GM23338 (cell line): ENCODE measurements around the gene HAUS8. TPM values are rescaled to one million over a fixed set of nuclear protein-coding genes. Genes with fewer than 3 reads are reported as not detected.

Experiments used
- ATAC-seq: fragments of 200-7000 bp; cut with Tn5 transposase; 3 replicates; pipeline ENCODE4 v1.9.1; 2020
- DNase-seq: peaks from one replicate; pipeline ENCODE4 v3.0.0-alpha.2; 2015; ENCODE audit warnings: low spot score
- H2AFZ ChIP-seq: fragments of 200-600 bp; sonication (generic); 2 replicates; pipeline ENCODE4 v1.8.0; 2016; ENCODE audit warnings: antibody characterized with exemption, mild to moderate bottlenecking, moderate library complexity
- H3F3A ChIP-seq: fragments of 200-600 bp; sonication (generic); replicated peaks from 2 replicates; pipeline ENCODE4 v1.8.0; 2017; ENCODE audit warnings: antibody characterized with exemption, mixed run types, low read depth
- H3K27ac ChIP-seq: fragments of 200-600 bp; sonication (generic); 2 replicates; pipeline ENCODE4 v1.6.1; 2016; ENCODE audit warnings: low read depth
- H3K27me3 ChIP-seq: fragments of 200-600 bp; sonication (generic); 2 replicates; pipeline ENCODE4 v1.8.0; 2016; ENCODE audit warnings: mild to moderate bottlenecking, mixed run types, moderate library complexity; ENCODE audit not compliant: insufficient read depth
- H3K36me3 ChIP-seq: fragments of 200-600 bp; sonication (generic); 2 replicates; pipeline ENCODE4 v1.8.0; 2016; ENCODE audit warnings: mild to moderate bottlenecking; ENCODE audit not compliant: insufficient read depth
- H3K4me1 ChIP-seq: fragments of 200-600 bp; sonication (generic); 2 replicates; pipeline ENCODE4 v1.8.0; 2016; ENCODE audit warnings: mild to moderate bottlenecking, moderate library complexity; ENCODE audit not compliant: insufficient read depth
- H3K4me2 ChIP-seq: fragments of 200-600 bp; sonication (generic); 2 replicates; pipeline ENCODE4 v1.7.1; 2017; ENCODE audit warnings: mixed run types
- H3K4me3 ChIP-seq: fragments of 200-600 bp; sonication (generic); 2 replicates; pipeline ENCODE4 v1.6.1; 2016; ENCODE audit warnings: mixed run types
- H3K79me2 ChIP-seq: fragments of 200-600 bp; sonication (generic); replicated peaks from 2 replicates; pipeline ENCODE4 v1.8.0; 2017; ENCODE audit warnings: mild to moderate bottlenecking; ENCODE audit not compliant: insufficient read depth
- H3K9me2 ChIP-seq: fragments of 200-600 bp; sonication (generic); 2 replicates; pipeline ENCODE4 v1.8.0; 2017; ENCODE audit not compliant: insufficient read depth
- H4K20me1 ChIP-seq: fragments of 200-600 bp; sonication (generic); replicated peaks from 2 replicates; pipeline ENCODE4 v1.8.0; 2017; ENCODE audit warnings: mild to moderate bottlenecking; ENCODE audit not compliant: insufficient read depth
- H3K27ac Mint-ChIP-seq: 2 replicates; pipeline ENCODE4 v1.8.0; 2020; ENCODE audit warnings: inconsistent platforms, mild to moderate bottlenecking, moderate library complexity, mixed read lengths
- H3K27me3 Mint-ChIP-seq: 3 replicates; pipeline ENCODE4 v1.8.0; 2022; ENCODE audit warnings: low read depth, mild to moderate bottlenecking, moderate library complexity, mixed read lengths, inconsistent platforms; ENCODE audit not compliant: insufficient read depth, poor library complexity
- H3K36me3 Mint-ChIP-seq: 3 replicates; pipeline ENCODE4 v1.8.0; 2021; ENCODE audit warnings: low read depth, mild to moderate bottlenecking, inconsistent platforms, moderate library complexity, mixed read lengths
- H3K4me1 Mint-ChIP-seq: 3 replicates; pipeline ENCODE4 v1.8.0; 2020; ENCODE audit warnings: mild to moderate bottlenecking, inconsistent platforms, mixed read lengths
- H3K4me3 Mint-ChIP-seq: 3 replicates; pipeline ENCODE4 v1.8.0; 2021; ENCODE audit warnings: moderate library complexity, mild to moderate bottlenecking, inconsistent platforms, mixed read lengths
- H3K9me3 Mint-ChIP-seq: 3 replicates; pipeline ENCODE4 v1.8.0; 2020; ENCODE audit warnings: moderate library complexity, mild to moderate bottlenecking, inconsistent platforms, mixed read lengths
- CREB1 ChIP-seq: fragments of 250-450 bp; sonication (Bioruptor Pico); IDR thresholded peaks from 2 replicates; pipeline ENCODE4 v1.5.0; 2020; ENCODE audit warnings: low read depth, mild to moderate bottlenecking, moderate library complexity
- ETS1 ChIP-seq: IDR thresholded peaks from 2 replicates; pipeline ENCODE4 v1.6.1; 2016; ENCODE audit warnings: antibody characterized with exemption
- EZH2 ChIP-seq: fragments of 200-600 bp; sonication (generic); IDR thresholded peaks from one replicate; pipeline ENCODE4 v1.8.0; 2017; ENCODE audit warnings: antibody characterized with exemption, mild to moderate bottlenecking, low read depth; ENCODE audit not compliant: unreplicated experiment
- EZH2phosphoT487 ChIP-seq: fragments of 200-600 bp; sonication (generic); IDR thresholded peaks from one replicate; pipeline ENCODE4 v1.8.1; 2018; ENCODE audit warnings: antibody characterized with exemption; ENCODE audit not compliant: unreplicated experiment
- JUNB ChIP-seq: IDR thresholded peaks from one replicate; pipeline ENCODE4 v1.6.1; 2016; ENCODE audit warnings: antibody characterized with exemption; ENCODE audit not compliant: unreplicated experiment
- NANOG ChIP-seq: IDR thresholded peaks from 2 replicates; pipeline ENCODE4 v1.6.1; 2016; ENCODE audit warnings: antibody characterized with exemption, borderline replicate concordance
- POLR2AphosphoS5 ChIP-seq: IDR thresholded peaks from 2 replicates; pipeline ENCODE4 v1.6.1; 2016; ENCODE audit warnings: antibody characterized with exemption, low read depth
- REST ChIP-seq: IDR thresholded peaks from one replicate; pipeline ENCODE4 v1.6.1; 2018; ENCODE audit warnings: antibody characterized with exemption; ENCODE audit not compliant: unreplicated experiment
- ZNF114 ChIP-seq: fragments of 250-450 bp; sonication (Bioruptor Pico); IDR thresholded peaks from 2 replicates; pipeline ENCODE4 v1.5.0; 2020; ENCODE audit warnings: mild to moderate bottlenecking, moderate library complexity
- ZNF331 ChIP-seq: fragments of 250-450 bp; sonication (Bioruptor Pico); IDR thresholded peaks from 2 replicates; pipeline ENCODE4 v1.5.0; 2020; ENCODE audit warnings: low read depth, mild to moderate bottlenecking, moderate library complexity
- polyA plus RNA-seq: library from polyadenylated mRNA; unstranded; fragments of >200 nt; fragmentation: Nextera tagmentation; extraction: Ambion mirVana; gene quantifications from 2 replicates; pipeline ENCODE4 v1.2.1, GENCODE V29; 2016
- total RNA-seq: library from RNA; depleted of rRNA; stranded (reverse); fragments of >200 nt; shearing (Covaris generic); gene quantifications from 2 replicates; pipeline ENCODE4 v1.2.3, GENCODE V29; 2014
- TF ChIP-seq, protein P1 (sequence below), 2 experiments: fragments of 200-600 bp in 1 of 2; sonication (generic) in 1 of 2; conservative IDR thresholded peaks; 2 replicates each; pipeline versions ENCODE4 v1.5.1 to v1.6.1; 2016 to 2017; ENCODE audit warnings: antibody characterized with exemption in 2 of 2, low read depth in 2 of 2, mild to moderate bottlenecking in 2 of 2, moderate library complexity in 1 of 2

The HAUS8 gene
- total and polyA plus RNA-seq, 2 experiments from 2014 or later = 11.1 to 33.3 TPM

- H4K20me1 ChIP-seq = peaks cover 15% of the 10 kb centered on the region
- H3F3A ChIP-seq = no peaks in the 10 kb centered on the region
- 0 out of 3 replicates have a peak, but pooled peaks cover 3% of the 10 kb centered on the region for H3K9me3 Mint-ChIP-seq
- peaks cover 14% of the 10 kb centered on the region; the same call in 2 of the 3 replicates for H3K4me1 Mint-ChIP-seq
- no peaks in the 10 kb centered on the region for H3K36me3 ChIP-seq
- no peak for DNase-seq
- H3K4me3 ChIP-seq = no peak overlapping the region
- no peak overlapping the region for H3K27ac Mint-ChIP-seq
- peaks cover 6% of the 10 kb centered on the region; the same call in 1 of the 2 replicates for H3K4me1 ChIP-seq
- no peak overlapping the region for H2AFZ ChIP-seq
- no peak overlapping the region for H3K27ac ChIP-seq
- TF ChIP-seq NANOG (no peak), REST (no peak), POLR2AphosphoS5 (no peak), ETS1 (no peak), ZNF331 (CRISPR knock-in tag) (no peak), EZH2 (no peak), EZH2phosphoT487 (no peak), JUNB (no peak), CREB1 (CRISPR knock-in tag) (no peak), ZNF114 (CRISPR knock-in tag) (no peak)
- TF ChIP-seq, protein P1, sequence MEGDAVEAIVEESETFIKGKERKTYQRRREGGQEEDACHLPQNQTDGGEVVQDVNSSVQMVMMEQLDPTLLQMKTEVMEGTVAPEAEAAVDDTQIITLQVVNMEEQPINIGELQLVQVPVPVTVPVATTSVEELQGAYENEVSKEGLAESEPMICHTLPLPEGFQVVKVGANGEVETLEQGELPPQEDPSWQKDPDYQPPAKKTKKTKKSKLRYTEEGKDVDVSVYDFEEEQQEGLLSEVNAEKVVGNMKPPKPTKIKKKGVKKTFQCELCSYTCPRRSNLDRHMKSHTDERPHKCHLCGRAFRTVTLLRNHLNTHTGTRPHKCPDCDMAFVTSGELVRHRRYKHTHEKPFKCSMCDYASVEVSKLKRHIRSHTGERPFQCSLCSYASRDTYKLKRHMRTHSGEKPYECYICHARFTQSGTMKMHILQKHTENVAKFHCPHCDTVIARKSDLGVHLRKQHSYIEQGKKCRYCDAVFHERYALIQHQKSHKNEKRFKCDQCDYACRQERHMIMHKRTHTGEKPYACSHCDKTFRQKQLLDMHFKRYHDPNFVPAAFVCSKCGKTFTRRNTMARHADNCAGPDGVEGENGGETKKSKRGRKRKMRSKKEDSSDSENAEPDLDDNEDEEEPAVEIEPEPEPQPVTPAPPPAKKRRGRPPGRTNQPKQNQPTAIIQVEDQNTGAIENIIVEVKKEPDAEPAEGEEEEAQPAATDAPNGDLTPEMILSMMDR (conservative IDR thresholded peaks at IDR 0.05; ENCODE audit: low read depth in 2 of 2) = no peak
- H3K4me2 ChIP-seq = no peak overlapping the region
- H3K36me3 Mint-ChIP-seq = peaks cover 13% of the 10 kb centered on the region; the same call in 1 of the 3 replicates
- peaks cover 13% of the 10 kb centered on the region for H3K27me3 Mint-ChIP-seq
- H3K79me2 ChIP-seq = peaks cover 81% of the 10 kb centered on the region
- no peak overlapping the region for H3K4me3 Mint-ChIP-seq
- H3K27me3 ChIP-seq = no peaks in the 10 kb centered on the region
- no peaks in the 10 kb centered on the region for H3K9me2 ChIP-seq
- no peak for ATAC-seq
Observed at GRCh38 chr19:17088552-17088951, 13.3 kb upstream of the HAUS8 start.
